Neuronal stem cell (in vitro differentiated cells): ENCODE data around the gene RXRB.

ENCODE experiments used
- DNase-seq: peaks from one replicate; pipeline ENCODE4 v3.0.0-alpha.2; 2013; ENCODE audit warnings: low spot score
- H2AFZ ChIP-seq: one replicate; pipeline ENCODE4 v1.6.1; 2013; ENCODE audit warnings: mild to moderate bottlenecking, low read length, inconsistent platforms
- H2AK5ac ChIP-seq: 2 replicates; pipeline ENCODE4 v1.6.1; 2013; ENCODE audit warnings: low read depth, mild to moderate bottlenecking, inconsistent platforms, low read length, moderate library complexity, mixed read lengths
- H2BK120ac ChIP-seq: 2 replicates; pipeline ENCODE4 v1.6.1; 2013; ENCODE audit warnings: low read depth, mild to moderate bottlenecking, inconsistent platforms, low read length, moderate library complexity, mixed read lengths
- H2BK12ac ChIP-seq: one replicate; pipeline ENCODE4 v1.6.1; 2013; ENCODE audit warnings: low read length, inconsistent platforms
- H2BK15ac ChIP-seq: 2 replicates; pipeline ENCODE4 v1.6.1; 2013; ENCODE audit warnings: mild to moderate bottlenecking, low read length, inconsistent platforms, mixed read lengths
- H2BK5ac ChIP-seq: one replicate; pipeline ENCODE4 v1.6.1; 2013; ENCODE audit warnings: inconsistent platforms, mild to moderate bottlenecking, low read length, moderate library complexity
- H3K14ac ChIP-seq: one replicate; pipeline ENCODE4 v1.6.1; 2013; ENCODE audit warnings: low read length, inconsistent platforms
- H3K18ac ChIP-seq: 2 replicates; pipeline ENCODE4 v1.6.1; 2013; ENCODE audit warnings: low read length, inconsistent platforms
- H3K23ac ChIP-seq: 2 replicates; pipeline ENCODE4 v1.6.1; 2013; ENCODE audit warnings: low read depth, mild to moderate bottlenecking, mixed read lengths, low read length, inconsistent platforms; ENCODE audit not compliant: poor library complexity
- H3K27ac ChIP-seq: replicated peaks from 3 replicates; pipeline ENCODE4 v1.5.1; 2013; ENCODE audit warnings: low read length, inconsistent platforms
- H3K27me3 ChIP-seq, 3 experiments: 2 replicates each; pipeline ENCODE4 v1.6.1; 2013; ENCODE audit warnings: low read length in 3 of 3, mild to moderate bottlenecking in 2 of 3, inconsistent platforms in 1 of 3, low read depth in 1 of 3, mixed read lengths in 1 of 3, moderate library complexity in 1 of 3; ENCODE audit not compliant: control insufficient read depth in 3 of 3, insufficient read depth in 3 of 3
- H3K36me3 ChIP-seq, 2 donors: replicated peaks in 1 of 2; 2 replicates each; pipeline ENCODE4 v1.6.1; 2013; ENCODE audit warnings: low read length in 2 of 2; ENCODE audit not compliant: control insufficient read depth in 2 of 2, insufficient read depth in 2 of 2
- H3K4ac ChIP-seq: 2 replicates; pipeline ENCODE4 v1.6.1; 2013; ENCODE audit warnings: inconsistent platforms, mild to moderate bottlenecking, low read length, moderate library complexity
- H3K4me1 ChIP-seq, 2 donors: 1 replicate in 1 of 2; 2 replicates in 1 of 2; pipeline ENCODE4 v1.6.1; 2013; ENCODE audit warnings: low read length in 2 of 2, low read depth in 1 of 2; ENCODE audit not compliant: control insufficient read depth in 2 of 2, insufficient read depth in 1 of 2
- H3K4me2 ChIP-seq: one replicate; pipeline ENCODE4 v1.6.1; 2013; ENCODE audit warnings: mild to moderate bottlenecking, low read length, inconsistent platforms; ENCODE audit not compliant: insufficient read depth, poor library complexity, severe bottlenecking
- H3K4me3 ChIP-seq, 2 donors: 2 replicates each; pipeline ENCODE4 v1.5.1; 2013; ENCODE audit warnings: low read length in 2 of 2, mild to moderate bottlenecking in 2 of 2, inconsistent platforms in 1 of 2, moderate library complexity in 1 of 2
- H3K79me1 ChIP-seq: one replicate; pipeline ENCODE4 v1.6.1; 2013; ENCODE audit warnings: low read depth, mild to moderate bottlenecking, inconsistent platforms, low read length, moderate library complexity
- H3K9ac ChIP-seq: one replicate; pipeline ENCODE4 v1.6.1; 2013; ENCODE audit warnings: mild to moderate bottlenecking, low read depth, low read length, inconsistent platforms; ENCODE audit not compliant: poor library complexity
- H3K9me3 ChIP-seq, 2 donors: replicated peaks in 1 of 2; 2 replicates each; pipeline versions ENCODE3 to v1.6.1; 2013; ENCODE audit warnings: low read length in 2 of 2, mild to moderate bottlenecking in 2 of 2, inconsistent platforms in 1 of 2, low read depth in 1 of 2, mixed read lengths in 1 of 2, moderate library complexity in 1 of 2; ENCODE audit not compliant: control insufficient read depth in 2 of 2, insufficient read depth in 1 of 2
- H4K8ac ChIP-seq: one replicate; pipeline ENCODE4 v1.6.1; 2013; ENCODE audit warnings: low read depth, mild to moderate bottlenecking, inconsistent platforms, low read length, moderate library complexity
- H4K91ac ChIP-seq: one replicate; pipeline ENCODE4 v1.6.1; 2013; ENCODE audit warnings: low read length, low read depth, mild to moderate bottlenecking, inconsistent platforms; ENCODE audit not compliant: poor library complexity
- WGBS, 2 donors: extraction: QIAGEN DNeasy Blood & Tissue Kit; methylation state at CpG; one replicate each; pipeline ENCODE4 v1.1.7; 2013; ENCODE audit warnings: missing lambda C conversion rate in 2 of 2, mixed read lengths in 1 of 2; ENCODE audit not compliant: insufficient read length in 2 of 2, insufficient replicate concordance in 1 of 2; ENCODE audit errors: extremely low coverage in 2 of 2; 5-methylcytosine and 5-hydroxymethylcytosine counted together

Gene RXRB

DNA sequence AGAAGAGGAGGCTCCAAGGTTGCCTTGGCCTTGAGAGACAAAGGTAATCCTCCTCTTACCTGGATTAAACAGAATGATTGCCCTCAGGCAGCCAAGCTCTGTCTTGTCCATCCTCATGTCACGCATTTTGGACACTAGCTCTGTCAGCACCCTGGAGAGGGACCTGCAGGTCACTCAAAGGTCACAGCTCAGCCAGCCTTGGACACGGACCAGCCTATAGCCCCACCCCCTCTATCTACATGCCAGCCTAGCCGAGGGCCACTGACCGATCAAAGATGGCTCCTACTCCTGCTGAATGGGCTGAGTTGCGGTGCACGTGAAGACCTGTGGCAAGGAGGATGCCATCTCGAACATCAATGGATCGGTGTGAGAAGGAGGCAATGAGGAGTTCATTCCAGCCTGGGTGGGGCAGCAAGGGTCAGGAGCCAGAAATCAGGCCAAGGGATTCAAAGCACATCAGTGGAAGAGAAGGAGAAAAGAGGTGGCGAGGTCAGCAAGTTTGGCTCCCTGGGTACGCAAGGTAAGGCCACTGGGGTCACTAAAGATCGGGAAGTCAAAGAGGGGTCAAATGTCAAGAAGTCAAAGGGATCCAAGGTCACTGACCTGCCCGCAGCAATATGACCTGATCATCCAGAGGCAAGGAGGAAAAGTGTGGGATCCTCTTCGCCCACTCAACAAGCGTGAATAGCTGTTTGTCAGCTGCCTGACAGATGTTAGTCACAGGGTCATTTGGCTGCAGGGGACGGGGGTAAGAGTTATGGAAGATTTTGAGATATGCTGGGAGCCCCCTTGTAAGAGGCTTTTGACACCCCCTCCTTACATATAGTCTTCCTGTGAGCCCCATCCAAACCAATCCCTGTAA lies 4.9 kb downstream of the RXRB start:
- no peak overlapping the region for H4K91ac ChIP-seq
- peaks cover 25 to 40% of the 10 kb centered on the region in 2 donors for H3K36me3 ChIP-seq
- no peak for DNase-seq
- no peak overlapping the region for H2BK120ac ChIP-seq
- WGBS, 2 donors: no CpG with 5 or more reads among the region's 15 CpGs
- no peak overlapping the region for H2BK15ac ChIP-seq
- H3K18ac ChIP-seq: no peak overlapping the region
- no peak overlapping the region for H3K9ac ChIP-seq
- no peak overlapping the region for H3K14ac ChIP-seq
- H3K27ac ChIP-seq: no peak overlapping the region
- H2AK5ac ChIP-seq: no peak overlapping the region
- no peak overlapping the region for H3K4ac ChIP-seq
- H3K4me1 ChIP-seq: peaks cover 8 to 14% of the 10 kb centered on the region in 2 donors
- H2BK5ac ChIP-seq: no peak overlapping the region
- no peak overlapping the region for H2AFZ ChIP-seq
- H3K27me3 ChIP-seq: peaks cover 4 to 22% (median 10%) of the 10 kb centered on the region in 3 experiments
- H2BK12ac ChIP-seq: no peak overlapping the region
- H3K4me2 ChIP-seq: no peak overlapping the region
- H3K4me3 ChIP-seq: no peak overlapping the region
- H3K79me1 ChIP-seq: peaks cover 7% of the 10 kb centered on the region
- no peak overlapping the region for H3K23ac ChIP-seq
- no peaks in the 10 kb centered on the region for H3K9me3 ChIP-seq
- H4K8ac ChIP-seq: no peak overlapping the region

- WGBS, 2 donors: no CpG with 5 or more reads among the region's 8 CpGs
- H4K8ac ChIP-seq: no peak overlapping the region
- no peak overlapping the region for H2BK5ac ChIP-seq
- peaks cover 4 to 22% (median 10%) of the 10 kb centered on the region in 3 experiments for H3K27me3 ChIP-seq
- peaks cover 5% of the 10 kb centered on the region for H3K79me1 ChIP-seq
- no peak overlapping the region for H3K9ac ChIP-seq
- no peak overlapping the region for H3K4me3 ChIP-seq
- peaks cover 25 to 40% of the 10 kb centered on the region in 2 donors for H3K36me3 ChIP-seq
- H2AK5ac ChIP-seq: no peak overlapping the region
- H2AFZ ChIP-seq: no peak overlapping the region
- H3K27ac ChIP-seq: no peak overlapping the region
- H3K9me3 ChIP-seq: no peaks in the 10 kb centered on the region
- DNase-seq: no peak
- H3K14ac ChIP-seq: no peak overlapping the region
- no peak overlapping the region for H2BK15ac ChIP-seq
- no peak overlapping the region for H3K23ac ChIP-seq
- H2BK12ac ChIP-seq: no peak overlapping the region
- H3K4me1 ChIP-seq: peaks cover 7 to 13% of the 10 kb centered on the region in 2 donors
- H3K4me2 ChIP-seq: no peak overlapping the region
- no peak overlapping the region for H3K18ac ChIP-seq
- H2BK120ac ChIP-seq: no peak overlapping the region
- no peak overlapping the region for H4K91ac ChIP-seq
- no peak overlapping the region for H3K4ac ChIP-seq
Measured at GRCh38 chr6:33194431-33194979, 6.0 kb downstream of the RXRB start.

GRCh38 chr6:33193619-33194018 lies 6.8 kb downstream of the RXRB start:
- H3K4me3 ChIP-seq: no peak overlapping the region
- no peaks in the 10 kb centered on the region for H3K9me3 ChIP-seq
- no peak overlapping the region for H3K14ac ChIP-seq
- H2BK5ac ChIP-seq: no peak overlapping the region
- H2BK120ac ChIP-seq: no peak overlapping the region
- DNase-seq: no peak
- H3K23ac ChIP-seq: no peak overlapping the region
- no peak overlapping the region for H2AK5ac ChIP-seq
- no peak overlapping the region for H2BK15ac ChIP-seq
- peaks cover 3% of the 10 kb centered on the region for H3K79me1 ChIP-seq
- H4K8ac ChIP-seq: no peak overlapping the region
- no peak overlapping the region for H2BK12ac ChIP-seq
- no peak overlapping the region for H3K27ac ChIP-seq
- no peak overlapping the region for H2AFZ ChIP-seq
- H3K4me1 ChIP-seq: peaks cover 3 to 11% of the 10 kb centered on the region in 2 donors
- H4K91ac ChIP-seq: no peak overlapping the region
- no peak overlapping the region for H3K4ac ChIP-seq
- peaks cover 25 to 40% of the 10 kb centered on the region in 2 donors for H3K36me3 ChIP-seq
- no peak overlapping the region for H3K9ac ChIP-seq
- H3K27me3 ChIP-seq: peaks cover 4 to 22% (median 14%) of the 10 kb centered on the region in 3 experiments
- peak overlapping the region; percentile 81 for H3K4me2 ChIP-seq
- whole genome bisulfite sequencing, 2 donors: no CpG with 5 or more reads among the region's 6 CpGs
- no peak overlapping the region for H3K18ac ChIP-seq
